ENCODE measurements around the gene CYP4Z1.
"Not testable (repeated sequence)": the region's sequence is repeated elsewhere in the genome, so short reads cannot be mapped to it uniquely, and the experiment has no call there.

Gene CYP4Z1

GRCh38 chr1:47113178-47113577, 46.1 kb downstream of the CYP4Z1 start:
- TF ChIP-seq CTCF (IDR thresholded peaks at IDR 0.05; ENCODE audit: extremely low read depth, missing control alignments): no peak
- DNase-seq (ENCODE audit: low spot score): no peak

DNA sequence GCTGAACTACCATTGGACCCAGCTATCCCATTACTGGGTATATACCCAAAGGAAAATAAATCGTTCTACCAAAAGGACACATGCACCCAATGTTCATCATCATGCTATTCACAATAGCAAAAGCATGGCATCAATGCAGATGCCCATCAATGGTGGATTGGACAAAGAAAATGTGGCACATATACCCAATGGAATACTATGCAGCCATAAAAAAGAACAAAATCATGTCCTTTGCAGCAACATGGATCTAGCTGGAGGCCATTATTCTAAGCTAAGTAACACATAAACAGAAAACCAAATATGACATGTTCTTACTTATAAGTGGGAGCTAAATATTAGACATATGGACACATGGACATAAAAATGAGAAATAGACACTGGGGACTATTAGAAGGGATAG, 54.0 kb downstream of the CYP4Z1 start:
- DNase-seq (ENCODE audit: low spot score): not testable (repeated sequence)

DNA sequence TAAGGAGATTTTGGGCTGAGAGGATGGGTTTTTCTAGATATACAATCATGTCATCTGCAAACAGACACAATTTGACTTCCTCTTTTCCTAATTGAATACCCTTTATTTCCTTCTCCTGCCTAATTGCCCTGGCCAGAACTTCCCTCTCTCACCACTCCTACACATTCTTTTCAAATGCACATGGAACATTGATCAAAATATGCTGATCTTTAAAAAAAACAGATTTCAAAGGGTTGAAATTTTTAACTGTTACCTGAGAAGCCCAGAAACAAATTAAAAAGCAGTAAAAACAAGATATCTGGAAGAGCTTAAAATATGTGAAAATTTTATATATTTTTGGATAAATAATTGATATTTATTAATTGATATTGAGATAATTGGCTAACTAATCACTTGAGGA, 57.8 kb downstream of the CYP4Z1 start:
- not testable (repeated sequence) for DNase-seq (ENCODE audit: low spot score)

GRCh38 chr1:47126997-47127396, 60.0 kb downstream of the CYP4Z1 start:
- not testable (repeated sequence) for DNase-seq (ENCODE audit: low spot score)

DNA sequence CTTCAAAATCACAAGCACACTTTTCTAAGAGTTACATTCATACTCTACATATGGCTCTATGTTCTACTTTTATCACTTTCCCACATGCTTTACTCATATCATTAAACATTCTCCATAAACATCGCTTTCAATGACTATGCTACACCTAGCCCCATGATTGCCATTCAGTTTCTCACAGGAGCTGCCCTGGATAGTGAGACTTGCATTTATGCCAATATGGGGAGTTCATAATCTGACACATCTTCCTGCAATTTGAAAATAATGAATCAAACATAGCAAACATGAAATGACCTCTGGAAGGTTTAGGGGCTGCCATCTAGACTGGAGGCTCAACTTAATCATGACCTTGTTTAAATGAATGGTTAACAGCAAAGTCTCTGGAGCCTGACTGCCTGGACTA, 61.2 kb downstream of the CYP4Z1 start:
- no peak for TF ChIP-seq CTCF (IDR thresholded peaks at IDR 0.05; ENCODE audit: extremely low read depth, missing control alignments)
- no peak for DNase-seq (ENCODE audit: low spot score)

DNA sequence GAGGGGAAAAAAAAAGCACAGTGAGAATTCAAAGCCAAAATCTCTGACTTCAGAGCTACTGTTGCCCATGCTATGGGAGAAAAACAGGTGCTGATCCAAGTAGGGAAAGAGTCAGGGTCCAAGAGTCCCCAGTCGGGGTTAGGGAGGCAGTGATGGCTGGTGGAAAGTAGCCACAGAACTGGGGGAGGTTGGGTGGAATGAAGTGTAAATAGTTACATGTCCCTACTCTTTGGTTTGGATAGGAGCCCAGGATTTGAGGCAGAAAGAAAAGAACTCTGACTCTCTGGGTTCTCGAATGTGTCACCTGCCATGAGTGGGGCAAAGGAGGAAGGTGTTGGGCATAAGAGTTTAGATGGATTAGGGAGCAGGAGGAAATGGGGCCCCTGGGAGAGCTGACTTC, 61.8 kb downstream of the CYP4Z1 start:
- DNase-seq (ENCODE audit: low spot score): not testable (repeated sequence)

GRCh38 chr1:47129489-47130230, 62.6 kb downstream of the CYP4Z1 start:
- DNase-seq (ENCODE audit: low spot score): not testable (repeated sequence)

DNA sequence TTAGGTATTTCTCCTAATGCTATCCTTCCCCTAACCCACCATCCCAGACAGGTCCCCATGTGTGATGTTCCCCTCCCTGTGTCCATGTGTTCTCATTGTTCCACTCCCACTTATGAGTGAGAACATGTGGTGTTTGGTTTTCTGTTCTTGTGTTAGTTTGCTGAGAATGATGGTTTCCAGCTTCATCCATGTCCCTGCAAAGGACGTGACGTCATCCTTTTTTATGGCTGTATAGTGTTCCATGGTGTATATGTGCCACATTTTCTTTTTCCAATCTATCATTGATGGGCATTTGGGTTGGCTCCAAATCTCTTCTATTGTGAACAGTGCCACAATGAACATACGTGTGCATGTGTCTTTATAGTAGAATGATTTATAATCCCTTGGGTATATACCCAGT, 65.6 kb downstream of the CYP4Z1 start:
- DNase-seq (ENCODE audit: low spot score): not testable (repeated sequence)

- TF ChIP-seq CTCF (IDR thresholded peaks at IDR 0.05; ENCODE audit: extremely low read depth, missing control alignments): no peak
- no peak for DNase-seq (ENCODE audit: low spot score)
These were observed 70.2 kb downstream of the CYP4Z1 start, which contains the start of gene CYP4A22 for GRCh38 chr1:47137198-47137597. Gene CYP4A22 (plus strand): TSS chr1:47137441. CDS start chr1:47137486, 45 bp downstream.

DNA sequence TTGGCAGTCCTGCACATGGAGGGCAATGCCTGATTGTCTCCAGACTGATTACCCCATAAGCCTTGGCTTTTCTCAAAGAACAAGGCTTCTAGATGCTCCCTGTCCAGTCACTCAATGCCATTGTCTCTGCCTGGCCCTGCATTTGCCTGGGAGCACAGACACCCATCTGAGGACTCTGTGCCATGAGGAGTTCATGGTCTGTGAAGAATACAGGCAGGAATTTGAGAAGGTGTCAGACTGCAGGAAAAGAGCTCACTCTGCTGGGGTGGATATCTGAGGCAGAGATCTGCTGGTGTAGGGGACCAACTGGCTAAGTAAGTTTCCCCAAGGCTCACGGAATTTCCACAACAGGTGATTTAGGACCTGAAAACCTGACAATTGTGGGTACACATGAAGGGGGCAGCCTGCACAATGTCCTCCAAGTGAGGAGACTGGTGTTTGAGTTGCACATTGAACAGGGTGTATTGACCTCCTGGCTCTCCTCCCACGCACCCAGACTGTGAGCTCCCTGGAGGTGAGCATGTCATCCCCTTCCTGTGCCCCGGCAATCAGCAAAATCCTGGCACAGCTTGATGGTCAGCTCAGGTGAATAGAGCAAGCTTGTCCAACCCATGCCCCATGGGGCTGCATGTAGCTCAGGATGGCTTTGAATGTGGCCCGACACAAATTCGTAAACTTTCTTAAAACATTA, 71.0 kb downstream of the CYP4Z1 start:
- no peak for TF ChIP-seq CTCF (IDR thresholded peaks at IDR 0.05; ENCODE audit: extremely low read depth, missing control alignments)
- DNase-seq (ENCODE audit: low spot score): no peak

- not testable (repeated sequence) for DNase-seq (ENCODE audit: low spot score)
These were observed 73.3 kb downstream of the CYP4Z1 start for GRCh38 chr1:47140358-47140757.

Measured in GM20000 (cell line).